K562 (cell line): ENCODE data around the gene NRAP. TPM values are rescaled to one million over a fixed set of nuclear protein-coding genes. Genes with fewer than 3 reads are reported as not detected.

Experiments used
- GABPA ChIP-seq: fragments of 200-800 bp; sonication (Bioruptor generic); conservative IDR thresholded peaks from 2 replicates; pipeline ENCODE4 v1.6.1; 2016; ENCODE audit warnings: low read depth, missing genetic modification characterization, missing compliant biosample characterization
- ZNF165 ChIP-seq: fragments of 250-450 bp; sonication (Bioruptor Pico); IDR thresholded peaks from 2 replicates; pipeline ENCODE4 v1.4.0; 2020; ENCODE audit warnings: borderline replicate concordance
- ZNF583 ChIP-seq: fragments of 250-450 bp; sonication (Bioruptor Pico); IDR thresholded peaks from 2 replicates; pipeline ENCODE4 v1.4.0; 2020
- polyA plus RNA-seq, 8 experiments: library from polyadenylated mRNA; depleted of rRNA in 4 of 8; stranded (reverse) in 5 of 8; unstranded in 3 of 8; fragments of >200 nt; fragmentation: Nextera tagmentation in 2 of 8; fragmentation: Illumina TruSeq in 1 of 8; extraction: Ambion mirVana in 2 of 8; extraction: Trizol in 1 of 8; gene quantifications; 2 replicates each; pipeline versions ENCODE4 v1.2.1 to v1.2.3, GENCODE V29; 2011 to 2014; ENCODE audit warnings: inconsistent platforms in 1 of 8, missing spikeins in 1 of 8
- total RNA-seq, 7 experiments: library from RNA; depleted of rRNA in 6 of 7; stranded (reverse); fragments of >200 nt in 6 of 7; fragmentation: Illumina TruSeq in 2 of 7; extraction: Trizol in 2 of 7; gene quantifications; 2 replicates each; pipeline versions ENCODE4 v1.2.1 to v1.2.3, GENCODE V29; 2011 to 2021; ENCODE audit warnings: low replicate concordance in 1 of 7
- TF ChIP-seq, protein P1 (sequence below), 3 experiments: fragments of 200-800 bp in 1 of 3; fragments of 250-450 bp in 1 of 3; fragments of 450-650 bp in 1 of 3; sonication (Bioruptor Pico) in 1 of 3; sonication (Bioruptor generic) in 1 of 3; formaldehyde crosslinking in 1 of 3; IDR thresholded peaks; 2 replicates each; pipeline versions ENCODE4 v1.6.1 to v1.8.0; 2016 to 2022; ENCODE audit warnings: mild to moderate bottlenecking in 2 of 3, missing genetic modification characterization in 2 of 3, missing compliant biosample characterization in 1 of 3, moderate library complexity in 1 of 3
- TF ChIP-seq, protein P2 (sequence below): fragments of 450-650 bp; IDR thresholded peaks from 2 replicates; pipeline ENCODE4 v1.6.1; 2018; ENCODE audit not compliant: partially characterized antibody

NRAP gene
- total and polyA plus RNA-seq, 9 of the 15 experiments (the other 6 are each of a cell fraction or from before 2014, with no cell fraction given): not detected

DNA sequence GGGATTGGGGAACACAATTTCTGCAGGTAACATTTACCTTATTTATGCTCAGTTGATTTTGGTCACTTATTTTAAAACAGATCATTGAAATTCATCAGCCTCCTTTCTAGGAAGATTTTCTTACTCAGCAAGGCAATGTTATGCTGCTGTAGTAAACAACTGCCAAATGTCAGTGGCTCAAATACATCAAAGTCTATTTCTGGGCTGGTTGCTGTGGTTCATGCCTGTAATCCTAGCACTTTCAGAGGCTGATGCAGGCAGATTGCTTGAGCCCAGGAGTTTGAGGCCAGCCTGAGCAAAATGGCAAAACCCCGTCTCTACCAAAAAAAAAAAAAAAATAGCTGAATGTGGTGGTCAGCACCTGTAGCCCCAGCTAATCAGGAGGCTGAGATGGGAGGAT lies 85.1 kb downstream of the NRAP start (continued):
- TF ChIP-seq, protein P1, sequence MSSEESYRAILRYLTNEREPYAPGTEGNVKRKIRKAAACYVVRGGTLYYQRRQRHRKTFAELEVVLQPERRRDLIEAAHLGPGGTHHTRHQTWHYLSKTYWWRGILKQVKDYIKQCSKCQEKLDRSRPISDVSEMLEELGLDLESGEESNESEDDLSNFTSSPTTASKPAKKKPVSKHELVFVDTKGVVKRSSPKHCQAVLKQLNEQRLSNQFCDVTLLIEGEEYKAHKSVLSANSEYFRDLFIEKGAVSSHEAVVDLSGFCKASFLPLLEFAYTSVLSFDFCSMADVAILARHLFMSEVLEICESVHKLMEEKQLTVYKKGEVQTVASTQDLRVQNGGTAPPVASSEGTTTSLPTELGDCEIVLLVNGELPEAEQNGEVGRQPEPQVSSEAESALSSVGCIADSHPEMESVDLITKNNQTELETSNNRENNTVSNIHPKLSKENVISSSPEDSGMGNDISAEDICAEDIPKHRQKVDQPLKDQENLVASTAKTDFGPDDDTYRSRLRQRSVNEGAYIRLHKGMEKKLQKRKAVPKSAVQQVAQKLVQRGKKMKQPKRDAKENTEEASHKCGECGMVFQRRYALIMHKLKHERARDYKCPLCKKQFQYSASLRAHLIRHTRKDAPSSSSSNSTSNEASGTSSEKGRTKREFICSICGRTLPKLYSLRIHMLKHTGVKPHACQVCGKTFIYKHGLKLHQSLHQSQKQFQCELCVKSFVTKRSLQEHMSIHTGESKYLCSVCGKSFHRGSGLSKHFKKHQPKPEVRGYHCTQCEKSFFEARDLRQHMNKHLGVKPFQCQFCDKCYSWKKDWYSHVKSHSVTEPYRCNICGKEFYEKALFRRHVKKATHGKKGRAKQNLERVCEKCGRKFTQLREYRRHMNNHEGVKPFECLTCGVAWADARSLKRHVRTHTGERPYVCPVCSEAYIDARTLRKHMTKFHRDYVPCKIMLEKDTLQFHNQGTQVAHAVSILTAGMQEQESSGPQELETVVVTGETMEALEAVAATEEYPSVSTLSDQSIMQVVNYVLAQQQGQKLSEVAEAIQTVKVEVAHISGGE (CRISPR knock-in tag; IDR thresholded peaks at IDR 0.05): no peak
- TF ChIP-seq, protein P2, sequence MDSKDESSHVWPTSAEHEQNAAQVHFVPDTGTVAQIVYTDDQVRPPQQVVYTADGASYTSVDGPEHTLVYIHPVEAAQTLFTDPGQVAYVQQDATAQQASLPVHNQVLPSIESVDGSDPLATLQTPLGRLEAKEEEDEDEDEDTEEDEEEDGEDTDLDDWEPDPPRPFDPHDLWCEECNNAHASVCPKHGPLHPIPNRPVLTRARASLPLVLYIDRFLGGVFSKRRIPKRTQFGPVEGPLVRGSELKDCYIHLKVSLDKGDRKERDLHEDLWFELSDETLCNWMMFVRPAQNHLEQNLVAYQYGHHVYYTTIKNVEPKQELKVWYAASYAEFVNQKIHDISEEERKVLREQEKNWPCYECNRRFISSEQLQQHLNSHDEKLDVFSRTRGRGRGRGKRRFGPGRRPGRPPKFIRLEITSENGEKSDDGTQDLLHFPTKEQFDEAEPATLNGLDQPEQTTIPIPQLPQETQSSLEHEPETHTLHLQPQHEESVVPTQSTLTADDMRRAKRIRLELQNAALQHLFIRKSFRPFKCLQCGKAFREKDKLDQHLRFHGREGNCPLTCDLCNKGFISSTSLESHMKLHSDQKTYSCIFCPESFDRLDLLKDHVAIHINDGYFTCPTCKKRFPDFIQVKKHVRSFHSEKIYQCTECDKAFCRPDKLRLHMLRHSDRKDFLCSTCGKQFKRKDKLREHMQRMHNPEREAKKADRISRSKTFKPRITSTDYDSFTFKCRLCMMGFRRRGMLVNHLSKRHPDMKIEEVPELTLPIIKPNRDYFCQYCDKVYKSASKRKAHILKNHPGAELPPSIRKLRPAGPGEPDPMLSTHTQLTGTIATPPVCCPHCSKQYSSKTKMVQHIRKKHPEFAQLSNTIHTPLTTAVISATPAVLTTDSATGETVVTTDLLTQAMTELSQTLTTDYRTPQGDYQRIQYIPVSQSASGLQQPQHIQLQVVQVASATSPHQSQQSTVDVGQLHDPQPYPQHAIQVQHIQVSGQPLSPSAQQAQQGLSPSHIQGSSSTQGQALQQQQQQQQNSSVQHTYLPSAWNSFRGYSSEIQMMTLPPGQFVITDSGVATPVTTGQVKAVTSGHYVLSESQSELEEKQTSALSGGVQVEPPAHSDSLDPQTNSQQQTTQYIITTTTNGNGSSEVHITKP: no peak
- no peak for TF ChIP-seq ZNF583 (CRISPR knock-in tag)
- no peak for TF ChIP-seq GABPA
- TF ChIP-seq ZNF165 (CRISPR knock-in tag): no peak
